NCI-H446 (cell line): ENCODE measurements around the gene ZACN.
"Not testable (repeated sequence)": the region's sequence is repeated elsewhere in the genome, so short reads cannot be mapped to it uniquely, and the experiment has no call there.

Experiments
- DNase-seq, 2 experiments: peaks; one replicate each; lab custom pipeline; 2025; lab: John Stamatoyannopoulos, UW

The ZACN gene

DNA sequence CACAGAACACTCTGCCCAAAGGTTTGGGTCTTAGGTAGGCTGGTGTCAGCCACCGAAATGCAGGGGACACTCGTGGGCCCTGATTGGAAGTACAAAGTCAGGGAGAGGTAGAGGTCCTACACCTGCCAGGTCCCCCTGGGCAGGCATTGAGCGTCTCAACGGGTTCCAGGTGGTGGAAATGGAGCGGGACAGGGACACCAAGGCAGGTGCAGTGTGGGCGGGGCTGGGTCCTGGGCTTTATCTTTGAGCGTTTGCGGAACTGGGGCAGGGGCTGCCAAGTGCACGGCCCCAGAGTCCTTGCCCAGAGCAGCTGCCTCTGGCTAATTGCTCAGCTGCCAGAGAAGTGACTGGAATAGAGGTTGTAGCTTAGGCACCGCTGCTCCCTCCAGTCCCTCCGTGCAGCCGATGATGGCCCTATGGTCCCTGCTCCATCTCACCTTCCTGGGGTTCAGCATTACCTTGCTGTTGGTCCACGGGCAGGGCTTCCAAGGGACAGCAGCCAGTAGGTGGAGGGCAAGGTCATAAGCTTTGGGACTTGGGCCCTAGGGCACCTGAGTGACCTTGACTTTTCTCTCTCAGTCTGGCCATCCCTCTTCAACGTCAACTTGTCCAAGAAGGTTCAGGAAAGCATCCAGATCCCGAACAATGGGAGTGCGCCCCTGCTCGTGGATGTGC is at the start of gene ZACN:
ZACN (plus strand) TSS at position 323 of the 675 bp plus-strand sequence; CDS start at position 406, 83 bp downstream.
- DNase-seq, result no peak

DNA sequence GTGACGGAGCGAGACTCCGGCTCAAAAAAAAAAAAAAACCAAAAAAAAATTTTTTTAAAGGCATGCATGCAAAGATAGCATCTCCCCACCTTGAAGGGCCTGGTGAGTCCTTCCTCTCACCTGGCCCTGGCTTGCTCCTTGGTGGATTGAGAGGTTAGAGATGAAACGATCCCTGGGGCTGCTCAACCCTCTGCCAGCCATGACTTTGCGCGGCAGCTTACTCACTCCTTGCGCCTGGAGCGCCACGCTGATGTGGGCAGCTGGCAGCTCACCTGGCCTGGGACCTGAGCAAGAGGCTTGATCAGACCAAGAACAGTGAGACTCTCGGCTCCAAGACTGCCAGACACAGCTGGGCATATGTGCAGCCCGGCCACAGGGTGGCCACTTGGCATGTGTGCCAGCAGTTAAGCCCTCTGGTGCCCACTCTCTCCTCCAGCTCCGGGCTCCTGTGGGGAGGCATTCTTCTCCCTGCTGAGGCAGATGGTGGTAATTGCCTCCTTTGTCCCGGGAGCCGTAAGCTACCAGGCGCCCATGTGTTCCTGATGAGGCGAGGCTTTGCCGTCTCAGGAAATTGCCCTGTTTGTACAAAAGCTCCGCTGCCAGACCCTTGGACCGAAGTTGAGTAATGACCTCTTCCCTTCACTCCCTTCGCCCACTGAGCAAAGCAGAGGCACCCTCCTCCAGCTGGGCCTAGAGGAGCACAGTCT is 46.8 kb upstream of the ZACN start:
- peak in 1 of 2 experiments; percentile 27 for DNase-seq

DNA sequence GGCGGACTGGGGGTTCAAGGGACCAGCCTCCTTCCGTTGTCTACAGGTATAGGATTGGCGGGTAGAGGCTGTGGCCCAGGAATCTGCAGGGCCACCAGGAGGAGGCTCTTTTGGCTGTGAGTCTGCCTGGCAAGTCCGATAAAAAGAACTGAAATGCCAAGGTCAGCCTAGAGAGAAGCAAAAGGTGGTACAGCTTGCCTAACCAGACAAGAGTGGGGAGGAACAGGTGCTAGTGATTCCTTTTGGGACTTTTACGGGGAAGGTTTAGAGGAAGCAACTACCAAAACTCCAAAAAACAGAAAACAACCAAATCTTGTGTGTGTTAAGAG is 46.2 kb upstream of the ZACN start:
- DNase-seq, result no peak

DNA sequence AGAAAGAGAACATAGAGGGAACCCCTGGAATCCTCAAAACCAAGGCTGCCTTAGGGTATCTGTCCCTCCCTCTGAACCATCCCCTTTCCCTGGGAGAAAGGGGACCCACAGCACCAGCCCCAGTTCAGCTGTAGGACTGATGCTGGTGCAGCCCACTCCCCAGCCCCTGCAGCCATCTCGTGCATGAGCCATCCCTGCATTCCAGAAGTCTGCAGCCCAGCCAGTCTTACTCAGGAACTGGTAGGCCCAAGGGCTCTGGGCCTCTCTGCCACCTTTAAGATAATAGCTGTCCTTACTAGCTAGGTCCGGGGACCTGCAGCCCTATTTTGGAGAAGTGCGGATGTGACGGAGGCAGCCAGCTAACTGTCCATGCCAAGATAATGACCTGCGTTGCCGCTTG is 45.8 kb upstream of the ZACN start:
- DNase-seq, result no peak

DNA sequence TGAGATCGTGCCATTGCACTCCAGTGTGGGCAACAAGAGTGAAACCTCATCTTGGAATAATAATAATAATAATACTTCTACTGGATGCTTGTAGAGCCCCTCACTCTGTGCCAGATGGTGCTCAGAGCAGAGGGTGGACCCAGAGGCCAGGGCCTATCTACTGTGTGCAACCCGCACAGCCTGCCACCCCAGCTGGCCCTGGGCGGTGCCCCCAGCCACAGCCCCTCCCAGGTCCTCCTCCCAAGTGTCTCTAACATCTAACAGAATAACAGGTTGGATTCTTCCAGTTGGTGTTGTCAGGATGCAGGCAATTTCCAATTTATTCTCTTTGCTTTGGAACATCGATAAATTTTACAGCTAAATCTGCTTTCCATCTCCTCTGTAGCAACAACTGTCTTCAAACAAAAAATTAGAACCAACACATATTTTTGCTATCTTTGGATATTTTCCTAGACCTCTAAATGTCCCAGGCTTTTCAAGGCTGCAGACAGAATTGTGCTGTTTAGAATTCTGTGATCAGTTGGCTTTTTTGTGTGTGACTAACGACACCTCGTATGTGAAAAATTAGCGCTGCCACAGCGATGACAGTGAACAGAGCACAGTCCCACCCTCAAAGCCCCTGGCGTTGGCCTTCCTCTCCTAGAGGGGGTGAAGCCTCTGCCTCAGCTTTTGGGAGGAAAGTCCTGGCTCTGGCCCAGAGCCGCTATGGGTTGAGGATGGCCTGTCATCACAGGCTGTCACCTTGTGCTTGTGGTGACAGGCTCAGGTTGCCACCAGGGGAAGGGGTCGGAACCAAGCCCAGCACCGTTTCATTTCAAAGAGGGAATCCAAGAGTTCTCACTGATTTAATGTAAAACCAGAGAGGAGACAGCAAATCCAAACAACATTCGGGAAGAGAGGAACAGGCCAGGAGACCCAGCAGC is 44.3 kb upstream of the ZACN start:
- DNase-seq, result no peak

DNA sequence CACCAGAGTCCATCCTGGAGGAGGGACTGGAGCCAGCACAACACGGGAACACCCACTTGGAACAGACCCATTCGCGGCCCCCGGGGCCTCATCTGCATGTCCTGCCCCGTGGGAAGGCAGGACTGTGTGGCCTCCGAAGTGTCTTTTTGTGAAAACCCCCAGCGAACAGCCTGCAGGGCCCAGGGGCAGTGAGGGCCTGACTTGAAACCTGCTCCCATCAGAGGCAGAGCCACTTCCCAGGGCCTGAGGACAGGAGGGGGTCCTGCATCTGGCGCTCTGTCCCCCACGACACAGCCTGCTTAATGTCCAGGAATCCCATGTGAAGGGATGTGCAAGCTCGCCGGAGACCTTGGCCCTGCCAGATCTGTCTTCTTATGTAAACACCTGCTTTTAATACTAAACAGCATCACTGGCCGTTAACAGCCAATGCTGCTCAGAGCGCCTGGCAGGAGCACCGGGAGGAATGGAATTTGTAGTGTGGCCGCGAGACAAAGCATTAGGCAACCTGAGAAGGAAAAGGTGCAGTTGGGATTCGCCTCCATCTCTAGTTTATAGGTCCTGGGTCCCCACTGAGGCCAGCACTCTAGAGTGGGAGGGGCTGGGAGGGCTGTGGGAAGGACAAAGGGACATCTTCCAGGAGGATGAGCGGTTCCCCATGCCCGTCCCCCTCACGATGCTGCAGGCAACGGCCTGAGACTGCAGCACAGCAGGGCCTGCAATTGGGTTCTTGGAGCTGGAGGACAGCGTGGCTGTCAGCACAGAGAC is 42.3 kb upstream of the ZACN start:
- DNase-seq, result no peak

DNA sequence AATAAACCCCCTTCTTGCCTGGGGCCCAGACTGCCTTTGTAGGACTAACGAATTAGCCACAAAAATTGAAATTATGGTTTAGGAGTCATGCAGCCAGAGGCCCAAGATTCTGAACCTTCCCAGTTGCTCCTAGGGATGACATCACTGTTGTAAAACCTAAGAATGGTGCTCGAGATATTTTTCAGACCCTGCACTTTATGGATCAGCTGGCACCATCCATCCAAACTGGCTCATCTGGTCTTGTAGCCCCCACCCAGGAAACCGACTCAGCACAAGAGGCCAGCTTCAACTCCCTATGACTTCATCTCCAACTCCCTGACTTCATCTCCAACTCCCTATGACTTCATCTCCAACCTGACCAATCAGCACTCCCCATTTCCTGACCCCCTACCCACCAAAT is 40.9 kb upstream of the ZACN start:
- no peak for DNase-seq

DNA sequence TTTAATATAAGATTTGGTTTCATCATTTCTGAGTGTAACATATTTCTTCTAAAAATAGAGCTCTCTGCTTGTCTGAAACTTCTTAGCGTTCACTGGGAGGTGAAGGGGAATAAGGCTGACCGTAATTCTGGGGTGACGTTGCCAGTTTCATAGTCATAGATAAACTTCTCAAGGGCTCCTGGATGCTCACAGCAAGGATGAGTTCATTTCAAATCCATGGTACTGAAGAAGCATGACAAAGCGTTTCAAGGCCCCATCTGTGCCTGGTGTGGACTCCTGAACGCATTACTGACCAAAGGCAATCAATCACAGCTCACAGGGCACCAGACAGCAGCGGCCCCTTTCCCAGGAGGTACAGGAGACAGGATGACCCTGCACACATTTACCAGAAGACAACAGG is 39.9 kb upstream of the ZACN start:
- no peak for DNase-seq

DNA sequence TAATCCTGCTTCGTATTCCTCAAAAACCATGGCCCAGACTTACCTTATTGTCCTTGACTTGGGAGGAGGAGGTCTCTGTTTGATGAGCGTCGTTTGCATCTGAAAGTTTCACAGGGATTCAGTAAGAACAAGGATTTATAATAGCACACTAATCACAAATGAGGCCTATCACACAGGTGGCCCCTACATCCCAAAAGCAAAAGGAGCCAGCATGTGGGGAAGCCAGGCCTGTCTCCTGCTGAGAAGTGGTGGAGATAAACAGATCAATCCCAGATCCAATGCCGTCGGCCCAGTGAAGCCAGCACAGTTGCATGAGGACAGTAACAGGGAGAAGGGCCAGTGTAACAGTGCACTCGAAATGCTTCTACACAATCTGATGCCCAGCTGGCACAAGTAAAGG is 38.6 kb upstream of the ZACN start:
- DNase-seq, result no peak

DNA sequence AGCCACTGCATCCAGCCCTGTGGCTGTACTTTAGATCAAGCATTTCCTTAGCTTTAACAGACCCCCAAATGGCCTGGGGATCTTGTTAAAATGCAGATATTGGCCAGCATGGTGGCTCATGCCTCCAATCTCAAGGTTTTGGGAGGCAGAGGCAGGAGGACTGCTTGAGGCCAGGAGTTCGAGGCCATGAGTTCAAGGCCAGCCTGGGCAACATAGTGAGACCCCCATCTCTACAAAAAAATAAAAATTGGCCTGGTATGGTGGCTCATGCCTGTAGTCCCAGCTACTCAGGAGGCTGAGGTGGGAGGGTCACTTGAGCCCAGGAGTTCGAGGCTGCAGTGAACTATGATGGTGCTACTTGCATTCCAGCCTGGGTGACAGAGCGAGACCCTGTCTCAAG is 36.1 kb upstream of the ZACN start:
- not testable (repeated sequence) for DNase-seq

DNA sequence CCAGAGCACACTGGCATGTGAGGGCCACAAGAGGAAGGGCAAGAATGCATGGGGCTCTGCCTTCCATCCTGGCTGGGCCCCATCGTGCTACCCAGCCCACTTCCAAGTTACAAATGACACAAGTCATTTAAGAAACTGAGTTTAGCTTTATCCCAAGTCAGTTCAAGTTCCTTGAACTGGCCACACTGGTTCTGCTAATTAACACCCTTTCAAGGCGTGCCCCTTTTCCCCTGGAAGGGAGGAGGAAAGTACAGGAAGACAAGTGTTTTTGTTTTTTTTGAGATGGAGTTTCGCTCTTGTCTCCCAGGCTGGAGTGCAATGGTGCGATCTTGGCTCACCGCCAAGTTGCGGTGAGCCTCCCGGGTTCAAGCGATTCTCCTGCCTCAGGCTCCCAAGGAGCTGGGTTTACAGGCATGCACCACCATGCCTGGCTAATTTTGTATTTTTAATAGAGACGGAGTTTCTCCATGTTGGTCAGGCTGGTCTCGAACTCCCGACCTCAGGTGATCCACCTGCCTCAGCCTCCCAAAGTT is 34.4 kb upstream of the ZACN start:
- DNase-seq, result not testable (repeated sequence)

DNA sequence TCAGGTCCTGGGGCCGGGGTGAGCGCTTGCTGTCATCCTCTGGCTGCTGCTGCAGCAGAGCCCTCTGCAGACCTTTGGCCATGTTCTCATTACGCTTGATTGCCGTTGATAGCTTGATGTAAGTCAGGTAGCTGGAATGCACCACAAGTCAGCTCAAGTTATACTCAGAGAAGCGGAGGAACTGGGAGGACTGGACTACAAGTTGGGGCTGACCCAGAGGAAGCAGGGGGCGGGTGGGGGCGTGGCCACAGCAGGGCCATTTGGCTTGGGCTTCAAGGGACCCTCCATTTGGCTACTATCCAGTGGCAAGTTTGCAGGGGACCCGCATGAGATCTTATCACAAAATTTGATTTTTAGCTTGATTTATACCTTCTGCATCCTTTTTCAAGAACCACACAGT is 32.9 kb upstream of the ZACN start:
- DNase-seq, result no peak

DNA sequence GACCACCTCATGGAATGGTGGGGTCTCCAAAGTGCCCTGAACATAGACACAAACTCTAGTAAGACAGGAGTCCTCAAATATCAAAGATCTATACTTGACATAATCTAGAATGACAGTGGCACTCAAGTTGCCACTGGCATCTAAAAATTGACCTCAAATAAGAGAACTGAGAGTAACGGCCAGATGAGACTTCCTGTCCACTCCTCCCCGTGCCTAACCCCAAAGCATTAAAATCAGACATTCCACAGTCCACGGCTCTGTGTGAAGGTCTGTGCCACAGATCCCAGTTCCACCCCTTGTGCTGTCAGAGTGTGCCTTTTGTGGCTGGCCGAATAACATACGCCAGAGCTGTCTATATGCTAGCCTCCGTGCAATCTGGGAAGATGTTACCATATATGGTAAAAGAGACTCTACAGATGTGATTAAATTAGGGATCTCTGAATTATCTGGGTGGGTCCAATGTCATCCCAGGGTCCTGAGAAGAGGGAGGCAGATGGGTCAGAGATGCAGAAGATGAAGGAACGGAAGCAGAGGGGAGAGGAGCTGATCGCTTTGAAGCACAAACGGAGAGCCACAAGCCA is 30.9 kb upstream of the ZACN start:
- no peak for DNase-seq

DNA sequence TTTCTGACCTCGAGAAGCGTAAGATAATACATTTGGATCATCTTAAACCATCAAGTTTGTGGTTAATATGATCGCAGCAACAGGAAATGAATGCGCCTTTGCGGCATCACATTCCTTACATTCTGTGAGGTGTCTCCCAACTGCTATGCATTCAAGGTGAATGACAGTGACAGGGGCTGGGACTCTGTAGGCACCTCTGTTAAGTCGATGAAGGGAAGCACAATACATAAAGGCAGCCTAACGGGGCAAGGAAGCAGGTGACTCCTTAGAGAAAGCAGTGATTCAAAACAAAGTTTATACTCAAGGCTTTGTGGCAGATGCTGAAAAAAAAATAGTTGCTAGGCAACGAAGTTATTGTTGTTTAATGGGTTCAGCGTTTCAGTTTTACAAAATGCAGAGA is 30.3 kb upstream of the ZACN start:
- DNase-seq, result no peak

DNA sequence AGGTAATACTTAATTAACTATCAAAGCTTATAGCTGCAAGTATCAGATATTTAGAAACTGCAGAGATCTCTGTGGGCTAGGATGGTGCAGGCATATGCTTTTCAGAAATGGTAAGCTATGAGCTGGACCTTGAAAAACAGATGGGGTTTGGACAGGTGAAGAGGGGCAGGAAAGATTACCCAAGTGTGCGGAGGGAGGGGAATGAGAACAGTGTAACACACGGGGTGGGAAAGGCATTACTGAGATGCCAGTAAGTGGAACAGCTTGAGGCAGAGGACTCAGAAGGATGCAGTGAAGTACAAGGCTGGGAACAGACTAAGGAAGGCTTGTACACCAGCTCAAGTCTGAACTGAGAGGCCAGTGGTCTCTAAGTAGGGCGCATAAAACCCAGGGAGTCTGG is 29.7 kb upstream of the ZACN start:
- no peak for DNase-seq

DNA sequence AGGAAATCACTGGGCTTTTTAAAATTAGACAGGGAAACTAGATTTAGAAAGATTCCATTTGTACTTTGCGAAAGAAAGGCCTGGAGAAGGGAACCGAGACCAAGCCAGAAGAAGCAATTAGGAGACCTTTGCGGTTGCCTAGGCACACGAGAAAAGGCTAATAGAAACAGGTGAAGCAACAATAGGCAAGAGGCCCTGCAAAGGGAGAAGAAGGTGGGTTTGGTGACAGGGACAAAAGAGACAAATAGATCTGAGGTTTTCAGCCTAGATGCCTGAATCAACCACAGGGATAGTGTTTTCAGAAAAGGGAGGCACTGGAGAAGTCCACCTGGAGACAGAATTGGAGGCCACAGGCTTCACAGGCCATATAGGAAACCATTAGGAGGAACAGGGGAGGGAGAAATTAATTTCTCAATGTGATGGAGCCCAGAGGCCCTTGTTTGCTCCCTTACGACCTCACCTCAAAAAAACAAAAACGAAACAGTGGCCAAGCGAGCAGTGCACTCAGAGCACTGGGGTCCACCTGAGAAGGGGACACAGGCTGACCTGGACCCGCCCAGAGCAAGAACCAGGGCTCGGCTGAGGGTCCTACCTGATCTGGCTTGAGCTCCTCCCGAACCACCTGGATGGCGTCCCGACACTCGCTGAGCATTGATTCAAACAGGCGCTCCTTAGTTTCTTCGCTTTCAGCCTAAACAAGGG is 29.0 kb upstream of the ZACN start:
- DNase-seq, result no peak

DNA sequence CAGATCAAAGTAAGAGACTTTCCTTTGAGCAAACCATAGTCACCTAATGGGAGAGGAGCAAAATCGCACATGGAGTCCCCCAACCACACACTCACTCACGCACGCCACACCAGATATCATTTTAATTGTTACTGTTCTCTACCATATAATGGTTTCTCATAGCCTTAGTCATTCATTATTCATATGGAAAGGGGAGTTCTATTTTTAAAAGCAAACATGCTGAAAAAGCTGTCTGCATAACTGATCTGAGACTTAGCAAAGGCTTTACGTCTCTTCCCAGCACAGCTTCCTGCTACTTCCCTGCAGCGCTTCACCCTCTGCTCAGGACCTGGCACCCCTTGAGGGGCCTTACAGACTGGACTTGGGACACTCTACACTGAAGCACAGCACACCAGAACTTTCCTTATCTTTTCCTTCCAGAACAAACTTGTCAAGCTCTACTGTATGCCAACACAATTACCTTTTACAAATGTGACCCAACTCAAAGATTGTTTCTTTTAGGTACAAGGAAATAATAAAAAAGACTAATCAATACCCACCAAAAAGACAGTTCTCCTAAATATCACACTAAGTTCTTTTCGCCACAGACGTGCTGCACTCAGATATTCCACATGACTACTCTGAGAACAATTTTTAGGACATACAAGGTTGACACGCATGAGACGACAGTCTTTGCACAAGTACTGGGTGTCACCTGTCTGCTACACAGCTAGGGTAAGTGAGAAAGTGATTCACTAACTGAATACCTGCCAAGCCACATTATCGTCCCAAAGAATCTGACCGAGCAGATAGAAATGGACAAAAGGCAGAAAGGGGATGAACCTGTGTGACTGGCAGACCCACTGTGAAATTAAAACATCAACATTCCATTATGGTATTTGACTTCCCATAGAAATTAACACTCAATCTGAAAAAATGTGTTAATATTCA is 28.2 kb upstream of the ZACN start:
- DNase-seq, result no peak

DNA sequence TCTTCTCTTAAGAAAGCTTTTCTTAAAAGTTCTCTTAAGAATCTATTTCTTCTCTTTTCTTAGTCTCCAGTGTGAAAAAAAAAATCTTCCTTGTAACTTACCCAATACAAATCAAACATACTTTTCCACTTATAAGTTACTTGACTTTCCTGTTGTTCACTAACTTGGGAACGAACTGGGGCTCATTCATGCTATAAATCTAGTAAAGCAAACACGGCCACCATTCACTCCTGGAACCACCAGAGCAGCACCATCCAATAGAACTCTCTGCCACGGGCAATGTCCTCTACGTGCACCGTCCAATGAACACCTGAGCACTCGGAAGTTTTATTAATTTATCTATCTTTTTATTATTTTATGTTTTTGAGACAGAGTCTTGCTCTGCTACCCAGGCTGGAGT is 27.4 kb upstream of the ZACN start:
- DNase-seq, result no peak

DNA sequence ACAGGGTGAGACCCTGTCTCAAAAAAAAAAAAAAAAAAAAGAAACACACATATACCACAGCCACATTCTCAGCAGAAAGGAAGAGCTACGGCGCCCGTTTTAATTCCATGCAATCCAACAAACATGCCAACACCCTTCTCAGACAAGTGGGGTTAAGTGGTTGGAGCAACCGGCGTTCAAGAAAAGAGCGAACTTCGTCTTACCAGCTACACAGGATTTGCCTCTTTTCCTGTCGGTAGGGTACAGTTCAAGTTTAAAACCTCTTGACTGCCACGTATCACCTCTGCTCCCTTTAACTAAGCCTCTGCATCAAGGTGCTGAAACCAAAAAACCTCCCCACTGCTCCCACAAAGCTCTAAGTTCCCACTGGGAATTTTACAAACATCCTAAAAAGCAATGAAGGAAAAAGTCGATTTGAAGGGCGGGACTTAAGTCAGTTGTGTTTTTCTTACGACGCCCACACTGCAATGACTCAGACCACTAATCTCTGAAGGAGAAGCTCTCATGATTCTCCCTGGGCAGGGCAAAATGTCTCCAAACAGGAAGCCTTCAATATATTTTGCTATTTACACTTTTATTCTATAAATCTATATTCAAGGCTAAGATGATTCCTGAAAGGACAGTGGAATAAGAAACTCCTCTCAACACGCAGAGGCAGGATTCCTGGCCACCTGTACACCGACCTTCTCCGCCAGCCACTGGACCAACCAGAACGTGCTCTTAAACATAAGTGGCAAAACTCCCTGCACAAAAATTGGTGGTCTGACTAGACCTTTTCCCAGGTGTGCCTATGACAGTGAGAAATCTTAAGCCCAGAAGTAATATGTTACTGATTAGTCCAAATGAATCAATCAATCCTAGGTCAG is 25.5 kb upstream of the ZACN start:
- DNase-seq, result no peak
